Mammary epithelial cell (primary cell): ENCODE results near the gene RTN1.

Source experiments
- CTCF ChIP-seq, 2 donors: IDR thresholded peaks in 1 of 2; conservative IDR thresholded peaks in 1 of 2; 2 replicates each; pipeline ENCODE4 v1.5.1; 2011 to 2012; ENCODE audit warnings: inconsistent platforms in 2 of 2, low read length in 2 of 2, mild to moderate bottlenecking in 2 of 2, control low read depth in 1 of 2, low read depth in 1 of 2; ENCODE audit not compliant: insufficient read depth in 1 of 2; ENCODE audit errors: extremely low read depth in 1 of 2
- EZH2 ChIP-seq: IDR thresholded peaks from 2 replicates; pipeline ENCODE4 v1.6.1; 2012; ENCODE audit warnings: low read length, inconsistent platforms, borderline replicate concordance

DNA sequence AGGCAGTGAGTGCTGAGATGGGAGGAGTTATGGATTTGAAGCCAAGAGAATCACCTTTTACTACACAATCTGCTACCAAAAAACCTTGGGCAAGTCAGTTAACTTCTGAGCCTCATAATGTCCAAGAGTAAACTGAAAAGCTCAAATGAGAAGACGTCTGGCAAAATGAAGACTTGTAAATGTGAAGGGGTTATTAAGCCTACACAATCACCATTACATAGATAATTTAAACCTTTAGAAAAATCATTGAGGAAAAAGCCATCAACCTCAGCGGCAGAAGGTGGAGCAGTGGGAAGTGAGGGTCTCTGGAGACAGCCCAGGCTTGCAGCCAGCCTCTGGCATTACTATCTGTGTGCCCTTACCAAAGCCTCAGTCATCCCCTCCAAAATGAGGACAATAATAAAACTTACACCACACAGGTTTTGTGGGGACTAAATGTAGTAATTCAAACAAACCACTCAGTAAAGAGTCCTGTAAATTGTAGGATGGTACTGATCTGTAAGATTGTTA is 243.5 kb downstream of the RTN1 start:
- TF ChIP-seq CTCF (conservative IDR thresholded peaks at IDR 0.05 in 1 of 2, IDR thresholded peaks at IDR 0.05 in 1 of 2; ENCODE audit: extremely low read depth in 1 of 2, insufficient read depth in 1 of 2, low read depth in 1 of 2, low read length in 2 of 2) (no peak), EZH2 (no peak)
